H9 (cell line): ENCODE data around the gene DNAJC18. TPM values are rescaled to one million over a fixed set of nuclear protein-coding genes. Genes with fewer than 3 reads are reported as not detected.

Source experiments
- DNase-seq: peaks from one replicate; pipeline ENCODE4 v3.0.0-alpha.2; 2017
- H2AFZ ChIP-seq: one replicate; pipeline ENCODE4 v1.6.1; 2013; ENCODE audit warnings: mild to moderate bottlenecking, low read length, control low read depth, moderate library complexity
- H2AK5ac ChIP-seq: 2 replicates; pipeline ENCODE4 v1.6.1; 2013; ENCODE audit warnings: low read length, control low read depth, mixed read lengths; ENCODE audit not compliant: insufficient read length
- H2BK120ac ChIP-seq: one replicate; pipeline ENCODE4 v1.6.1; 2013; ENCODE audit warnings: low read depth, mild to moderate bottlenecking, low read length, control low read depth, inconsistent platforms; ENCODE audit not compliant: poor library complexity, severe bottlenecking
- H2BK12ac ChIP-seq: 2 replicates; pipeline ENCODE4 v1.6.1; 2013; ENCODE audit warnings: low read length, control low read depth, mixed read lengths, low read depth; ENCODE audit not compliant: insufficient read length
- H2BK15ac ChIP-seq: 2 replicates; pipeline ENCODE4 v1.6.1; 2013; ENCODE audit warnings: low read depth, low read length, control low read depth
- H2BK20ac ChIP-seq: one replicate; pipeline ENCODE4 v1.6.1; 2013; ENCODE audit warnings: low read depth, mild to moderate bottlenecking, low read length, control low read depth, inconsistent platforms; ENCODE audit not compliant: poor library complexity, severe bottlenecking
- H2BK5ac ChIP-seq: 2 replicates; pipeline ENCODE4 v1.6.1; 2013; ENCODE audit warnings: low read length, control low read depth, mixed read lengths; ENCODE audit not compliant: insufficient read length
- H3K14ac ChIP-seq: 2 replicates; pipeline ENCODE4 v1.6.1; 2013; ENCODE audit warnings: low read length, control low read depth; ENCODE audit not compliant: insufficient read depth
- H3K18ac ChIP-seq: 2 replicates; pipeline ENCODE4 v1.6.1; 2013; ENCODE audit warnings: low read depth, mild to moderate bottlenecking, mixed read lengths, low read length, control low read depth; ENCODE audit not compliant: insufficient read length
- H3K23ac ChIP-seq: 2 replicates; pipeline ENCODE4 v1.6.1; 2013; ENCODE audit warnings: low read length, control low read depth, mixed read lengths, low read depth; ENCODE audit not compliant: insufficient read length
- H3K23me2 ChIP-seq: 2 replicates; pipeline ENCODE4 v1.6.1; 2013; ENCODE audit warnings: low read depth, mild to moderate bottlenecking, mixed read lengths, low read length, control low read depth; ENCODE audit not compliant: insufficient read length, poor library complexity, severe bottlenecking
- H3K27ac ChIP-seq: 2 replicates; pipeline ENCODE4 v1.5.1; 2013; ENCODE audit warnings: low read length, control low read depth, mixed read lengths, low read depth; ENCODE audit not compliant: insufficient read length
- H3K27me3 ChIP-seq: 2 replicates; pipeline ENCODE4 v1.6.1; 2013; ENCODE audit warnings: low read length, control low read depth, inconsistent platforms; ENCODE audit not compliant: insufficient read depth
- H3K4ac ChIP-seq: 2 replicates; pipeline ENCODE4 v1.6.1; 2013; ENCODE audit warnings: low read depth, mild to moderate bottlenecking, control low read depth, inconsistent platforms, low read length, moderate library complexity
- H3K4me1 ChIP-seq: 2 replicates; pipeline ENCODE4 v1.6.1; 2013; ENCODE audit warnings: low read length, control low read depth, inconsistent platforms; ENCODE audit not compliant: insufficient read depth
- H3K4me2 ChIP-seq: 2 replicates; pipeline ENCODE4 v1.6.1; 2013; ENCODE audit warnings: low read length, control low read depth, mixed read lengths; ENCODE audit not compliant: insufficient read length, insufficient read depth
- H3K56ac ChIP-seq: 2 replicates; pipeline ENCODE4 v1.6.1; 2013; ENCODE audit warnings: low read depth, mild to moderate bottlenecking, mixed read lengths, low read length, control low read depth; ENCODE audit not compliant: insufficient read length
- H3K79me1 ChIP-seq: 2 replicates; pipeline ENCODE4 v1.6.1; 2013; ENCODE audit warnings: low read depth, mild to moderate bottlenecking, moderate library complexity, low read length, control low read depth, inconsistent platforms; ENCODE audit not compliant: insufficient read depth, poor library complexity, severe bottlenecking
- H3K79me2 ChIP-seq: 2 replicates; pipeline ENCODE4 v1.6.1; 2013; ENCODE audit warnings: low read length, control low read depth, inconsistent platforms; ENCODE audit not compliant: insufficient read depth
- H3K9ac ChIP-seq: 2 replicates; pipeline ENCODE4 v1.6.1; 2013; ENCODE audit warnings: low read length, control low read depth, mixed read lengths; ENCODE audit not compliant: insufficient read length; ENCODE audit errors: extremely low read depth
- H3K9me3 ChIP-seq: one replicate; pipeline ENCODE4 v1.6.1; 2013; ENCODE audit warnings: low read depth, low read length, inconsistent platforms; ENCODE audit not compliant: control insufficient read depth
- H3T11ph ChIP-seq: one replicate; pipeline ENCODE4 v1.6.1; 2013; ENCODE audit warnings: mild to moderate bottlenecking, low read length, control low read depth, inconsistent platforms
- H4K20me1 ChIP-seq: one replicate; pipeline ENCODE4 v1.6.1; 2013; ENCODE audit not compliant: control insufficient read depth, insufficient read length, insufficient read depth
- H4K5ac ChIP-seq: 2 replicates; pipeline ENCODE4 v1.6.1; 2013; ENCODE audit warnings: low read depth, mild to moderate bottlenecking, mixed read lengths, low read length, control low read depth; ENCODE audit not compliant: insufficient read length
- H4K8ac ChIP-seq: replicated peaks from 2 replicates; pipeline ENCODE4 v1.6.1; 2013; ENCODE audit warnings: low read length, control low read depth, mixed read lengths, low read depth; ENCODE audit not compliant: insufficient read length
- H4K91ac ChIP-seq: 2 replicates; pipeline ENCODE4 v1.6.1; 2013; ENCODE audit warnings: low read depth, mild to moderate bottlenecking, moderate library complexity, mixed read lengths, low read length, control low read depth; ENCODE audit not compliant: insufficient read length
- H3K27ac Mint-ChIP-seq, 3 experiments: 2 replicates in 2 of 3; 3 replicates in 1 of 3; pipeline ENCODE4 v1.8.0; 2020 to 2021; ENCODE audit warnings: mixed read lengths in 3 of 3, mild to moderate bottlenecking in 1 of 3, moderate library complexity in 1 of 3
- H3K27me3 Mint-ChIP-seq: 2 replicates; pipeline ENCODE4 v1.8.0; 2021; ENCODE audit warnings: low read depth, mild to moderate bottlenecking, moderate library complexity, mixed read lengths
- H3K36me3 Mint-ChIP-seq, 3 experiments: 2 replicates in 2 of 3; 3 replicates in 1 of 3; pipeline ENCODE4 v1.8.0; 2020 to 2021; ENCODE audit warnings: low read depth in 3 of 3, mixed read lengths in 3 of 3; ENCODE audit not compliant: insufficient read depth in 1 of 3
- H3K4me1 Mint-ChIP-seq, 2 experiments: 2 replicates each; pipeline ENCODE4 v1.8.0; 2020; ENCODE audit warnings: mixed read lengths in 2 of 2
- H3K4me3 Mint-ChIP-seq, 2 experiments: 2 replicates in 1 of 2; 3 replicates in 1 of 2; pipeline ENCODE4 v1.8.0; 2020 to 2021; ENCODE audit warnings: mild to moderate bottlenecking in 2 of 2, mixed read lengths in 2 of 2, moderate library complexity in 1 of 2
- H3K9me3 Mint-ChIP-seq, 2 experiments: 2 replicates in 1 of 2; 3 replicates in 1 of 2; pipeline ENCODE4 v1.8.0; 2020; ENCODE audit warnings: mild to moderate bottlenecking in 2 of 2, mixed read lengths in 2 of 2, moderate library complexity in 1 of 2
- CTCF ChIP-seq: fragments of 200-600 bp; sonication (generic); conservative IDR thresholded peaks from 3 replicates; pipeline ENCODE4 v1.8.0; 2021; ENCODE audit warnings: antibody characterized with exemption, mild to moderate bottlenecking
- WGBS: extraction: QIAGEN DNeasy Blood & Tissue Kit; methylation state at CpG from one replicate; pipeline ENCODE4 v1.1.7; 2013; ENCODE audit warnings: missing lambda C conversion rate, low lambda C conversion rate, mixed read lengths; ENCODE audit not compliant: insufficient read length; ENCODE audit errors: extremely low coverage; 5-methylcytosine and 5-hydroxymethylcytosine counted together
- total RNA-seq: library from RNA; stranded (reverse); gene quantifications from 2 replicates; pipeline ENCODE4 v1.2.1, GENCODE V29; 2021

The DNAJC18 gene
- total RNA-seq, 1 experiment from 2014 or later, result 26.5 TPM

GRCh38 chr5:139458580-139459407 lies 19.5 kb upstream of the DNAJC18 start:
- no peak overlapping the region for H3K4ac ChIP-seq
- TF ChIP-seq CTCF, result no peak
- Mint-ChIP-seq H3K36me3 (no peaks in the 10 kb centered on the region), H3K4me3 (no peak overlapping the region), H3K27ac (no peak overlapping the region), H3K9me3 (no peaks in the 10 kb centered on the region; a peak in 1 of 5 replicates), H3K4me1 (peaks cover 29 to 36% of the 10 kb centered on the region in 2 experiments), H3K27me3 (no peaks in the 10 kb centered on the region; the same call in 1 of the 2 replicates)
- no peak overlapping the region for H2BK5ac ChIP-seq
- H2BK120ac ChIP-seq, result no peak overlapping the region
- H3K14ac ChIP-seq, result no peak overlapping the region
- H4K20me1 ChIP-seq, result no peaks in the 10 kb centered on the region
- H3K4me2 ChIP-seq, result no peak overlapping the region
- H3K79me2 ChIP-seq, result no peaks in the 10 kb centered on the region
- H3K23ac ChIP-seq, result no peak overlapping the region
- no peak overlapping the region for H2AFZ ChIP-seq
- no peak overlapping the region for H2AK5ac ChIP-seq
- no peaks in the 10 kb centered on the region for H3K23me2 ChIP-seq
- no CpG with 5 or more reads among the region's 8 CpGs for WGBS
- no peak overlapping the region for H2BK20ac ChIP-seq
- no peak overlapping the region for H3K56ac ChIP-seq
- H3K4me1 ChIP-seq, result peaks cover 18% of the 10 kb centered on the region; the same call in 1 of the 2 replicates
- no peaks in the 10 kb centered on the region for H3K9me3 ChIP-seq
- H3T11ph ChIP-seq, result no peak overlapping the region
- H3K9ac ChIP-seq, result no peak overlapping the region
- no peaks in the 10 kb centered on the region for H3K27me3 ChIP-seq
- H3K27ac ChIP-seq, result no peak overlapping the region
- no peak overlapping the region for H4K91ac ChIP-seq
- no peak overlapping the region for H2BK12ac ChIP-seq
- H3K18ac ChIP-seq, result no peak overlapping the region
- no peak overlapping the region for H2BK15ac ChIP-seq
- H4K5ac ChIP-seq, result no peak overlapping the region
- no peak for DNase-seq
- H3K79me1 ChIP-seq, result no peaks in the 10 kb centered on the region
- H4K8ac ChIP-seq, result no peak overlapping the region
